Measurements from ENCODE around the gene CD248.

DNA sequence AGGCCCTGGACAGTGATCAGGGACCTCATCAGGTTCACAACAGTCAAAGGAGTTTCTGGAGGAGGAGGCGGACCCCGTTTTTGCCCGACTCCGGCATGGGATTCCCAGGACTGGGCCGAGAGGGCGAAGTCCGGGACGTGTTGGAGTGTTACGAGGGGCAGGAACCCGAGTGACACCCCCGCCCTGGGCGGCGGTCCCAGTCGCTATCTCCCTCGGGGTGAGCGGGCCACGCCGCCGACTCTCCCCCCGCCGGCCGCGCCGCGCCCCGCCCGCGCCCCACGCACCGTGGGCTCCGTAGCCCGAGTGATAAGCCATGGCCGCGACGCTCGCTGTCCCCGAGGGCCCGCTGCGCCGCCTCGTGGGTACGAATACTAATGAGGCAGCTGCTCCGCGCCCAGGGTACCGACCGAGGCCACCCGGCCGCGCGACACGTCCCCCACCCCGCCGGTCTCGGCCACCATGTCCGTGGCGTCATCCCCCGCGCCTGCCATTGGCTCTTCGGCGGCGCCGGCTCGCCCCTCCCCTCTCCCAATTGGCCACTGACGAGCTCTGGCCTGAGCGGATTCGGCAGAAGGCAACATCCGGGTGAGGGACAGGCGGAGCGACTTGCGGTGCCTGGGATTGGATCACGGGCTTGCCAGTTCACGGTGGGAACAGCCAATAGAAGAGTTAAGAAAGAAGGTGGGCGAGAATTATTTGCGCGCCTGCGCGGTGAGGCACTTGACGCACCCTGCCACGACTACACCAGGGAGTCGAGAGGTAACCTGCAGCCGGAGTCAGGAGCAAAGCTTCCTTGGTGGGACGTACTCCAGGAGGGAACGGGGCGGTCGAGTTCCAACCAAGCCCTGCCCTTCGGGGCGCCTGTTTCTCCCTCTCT lies 27.9 kb downstream of the CD248 start, which contains the start of gene YIF1A:
- TF ChIP-seq, protein P1, sequence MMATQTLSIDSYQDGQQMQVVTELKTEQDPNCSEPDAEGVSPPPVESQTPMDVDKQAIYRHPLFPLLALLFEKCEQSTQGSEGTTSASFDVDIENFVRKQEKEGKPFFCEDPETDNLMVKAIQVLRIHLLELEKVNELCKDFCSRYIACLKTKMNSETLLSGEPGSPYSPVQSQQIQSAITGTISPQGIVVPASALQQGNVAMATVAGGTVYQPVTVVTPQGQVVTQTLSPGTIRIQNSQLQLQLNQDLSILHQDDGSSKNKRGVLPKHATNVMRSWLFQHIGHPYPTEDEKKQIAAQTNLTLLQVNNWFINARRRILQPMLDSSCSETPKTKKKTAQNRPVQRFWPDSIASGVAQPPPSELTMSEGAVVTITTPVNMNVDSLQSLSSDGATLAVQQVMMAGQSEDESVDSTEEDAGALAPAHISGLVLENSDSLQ (IDR thresholded peaks at IDR 0.05), result peak; percentile 99
- TF ChIP-seq BHLHE40 (IDR thresholded peaks at IDR 0.05; ENCODE audit: borderline replicate concordance) (no peak), SP1 (IDR thresholded peaks at IDR 0.05) (no peak), FOXM1 (IDR thresholded peaks at IDR 0.05; ENCODE audit: borderline replicate concordance) (no peak), HDGF (IDR thresholded peaks at IDR 0.05; ENCODE audit: borderline replicate concordance) (no peak), SUZ12 (IDR thresholded peaks at IDR 0.05) (no peak), TARDBP (IDR thresholded peaks at IDR 0.05) (no peak), LEF1 (IDR thresholded peaks at IDR 0.05; ENCODE audit: borderline replicate concordance) (0 out of 2 replicates have a peak, but pooled peaks have one; percentile 22)
